Measurements from ENCODE around the gene BCL7A. TPM values are rescaled to one million over a fixed set of nuclear protein-coding genes. Genes with fewer than 3 reads are reported as not detected.
"Not testable (repeated sequence)": the region's sequence is repeated elsewhere in the genome, so short reads cannot be mapped to it uniquely, and the experiment has no call there.

BCL7A gene
- polyA plus RNA-seq, 3 donors = 1.1 to 8.7 (median 3.1) TPM

- WGBS, 3 donors = 0% methylated on average over 80 to 122 of the region's 124 CpGs
- H3K27ac ChIP-seq (ENCODE audit: low read depth, low read length) = no peak overlapping the region
Measured at GRCh38 chr12:122022393-122023338, 982 bp downstream of the BCL7A start.

- H3K27ac ChIP-seq (ENCODE audit: low read depth, low read length) = no peak overlapping the region
- 6 to 12% (median 10%) methylated on average over 43 of the region's 43 CpGs for WGBS, 3 donors
Measured at GRCh38 chr12:122023339-122024131, 1.9 kb downstream of the BCL7A start.

GRCh38 chr12:122024132-122024785 lies 2.6 kb downstream of the BCL7A start:
- H3K27ac ChIP-seq (ENCODE audit: low read depth, low read length) = no peak overlapping the region
- 21 to 76% (median 74%) methylated on average over 16 of the region's 16 CpGs for WGBS, 3 donors

- no peak overlapping the region for H3K27ac ChIP-seq (ENCODE audit: low read depth, low read length)
- 70 to 98% (median 98%) methylated on average over 7 of the region's 7 CpGs for WGBS, 3 donors
Measured at GRCh38 chr12:122026706-122027333, 5.1 kb downstream of the BCL7A start.

GRCh38 chr12:122028165-122028904 lies 6.7 kb downstream of the BCL7A start:
- no peak overlapping the region for H3K27ac ChIP-seq (ENCODE audit: low read depth, low read length)
- WGBS, 3 donors = 62 to 86% (median 82%) methylated on average over 12 of the region's 12 CpGs

GRCh38 chr12:122028905-122029560 lies 7.3 kb downstream of the BCL7A start:
- 81 to 83% (median 83%) methylated on average over 23 of the region's 23 CpGs for WGBS, 3 donors
- H3K27ac ChIP-seq (ENCODE audit: low read depth, low read length) = no peak overlapping the region

GRCh38 chr12:122029620-122030423 lies 8.1 kb downstream of the BCL7A start:
- 35 to 86% (median 81%) methylated on average over 26 to 28 of the region's 28 CpGs for WGBS, 3 donors
- H3K27ac ChIP-seq (ENCODE audit: low read depth, low read length) = no peak overlapping the region

- WGBS, 3 donors = 88 to 92% (median 91%) methylated on average over 12 to 13 of the region's 13 CpGs
- H3K27ac ChIP-seq (ENCODE audit: low read depth, low read length) = no peak overlapping the region
Measured at GRCh38 chr12:122030424-122031035, 8.8 kb downstream of the BCL7A start.

GRCh38 chr12:122031342-122032216 lies 9.9 kb downstream of the BCL7A start:
- 68 to 73% (median 68%) methylated on average over 20 to 21 of the region's 21 CpGs for WGBS, 3 donors
- H3K27ac ChIP-seq (ENCODE audit: low read depth, low read length) = no peak overlapping the region

GRCh38 chr12:122032580-122032979 lies 10.9 kb downstream of the BCL7A start:
- H3K27ac ChIP-seq (ENCODE audit: low read depth, low read length) = no peak overlapping the region
- 89 to 92% (median 89%) methylated on average over 11 of the region's 11 CpGs for whole genome bisulfite sequencing, 3 donors

GRCh38 chr12:122035292-122035691 lies 13.6 kb downstream of the BCL7A start:
- no peak overlapping the region for H3K27ac ChIP-seq (ENCODE audit: low read depth, low read length)
- WGBS, 3 donors = 71 to 87% (median 75%) methylated on average over 8 of the region's 8 CpGs

- 90 to 94% (median 91%) methylated on average over 6 of the region's 6 CpGs for WGBS, 3 donors
- no peak overlapping the region for H3K27ac ChIP-seq (ENCODE audit: low read depth, low read length)
Measured at GRCh38 chr12:122036153-122036552, 14.5 kb downstream of the BCL7A start.

- H3K27ac ChIP-seq (ENCODE audit: low read depth, low read length) = no peak overlapping the region
- WGBS, 3 donors = 54 to 83% (median 78%) methylated on average over 21 of the region's 21 CpGs
Measured at GRCh38 chr12:122040579-122041386, 19.1 kb downstream of the BCL7A start.

GRCh38 chr12:122041458-122041857 lies 19.8 kb downstream of the BCL7A start:
- H3K27ac ChIP-seq (ENCODE audit: low read depth, low read length) = not testable (repeated sequence)
- WGBS, 3 donors = 93 to 97% (median 95%) methylated on average over 3 of the region's 3 CpGs
